HepG2 (cell line): Measurements from ENCODE around the gene UBC. TPM values are rescaled to one million over a fixed set of nuclear protein-coding genes. Genes with fewer than 3 reads are reported as not detected.

Source experiments
- CENPBD1 ChIP-seq: sonication (generic); formaldehyde crosslinking; IDR thresholded peaks from 2 replicates; pipeline ENCODE4 v1.8.0; 2022; ENCODE audit warnings: missing genetic modification reagents, low read depth, mild to moderate bottlenecking, borderline replicate concordance
- FOXP4 ChIP-seq: sonication (generic); formaldehyde crosslinking; IDR thresholded peaks from 2 replicates; pipeline ENCODE4 v1.4.0; 2020; ENCODE audit warnings: missing genetic modification reagents
- NCOA5 ChIP-seq: sonication (generic); formaldehyde crosslinking; IDR thresholded peaks from 2 replicates; pipeline ENCODE4 v1.4.0; 2020; ENCODE audit warnings: missing genetic modification reagents
- PAXIP1 ChIP-seq: sonication (generic); formaldehyde crosslinking; conservative IDR thresholded peaks from 2 replicates; pipeline ENCODE4 v1.4.0; 2020; ENCODE audit warnings: mild to moderate bottlenecking, missing genetic modification reagents, moderate library complexity
- PLSCR1 ChIP-seq: sonication (generic); formaldehyde crosslinking; IDR thresholded peaks from 2 replicates; pipeline ENCODE4 v1.5.0; 2020; ENCODE audit warnings: missing genetic modification reagents, mild to moderate bottlenecking, borderline replicate concordance
- THRA ChIP-seq: sonication (generic); formaldehyde crosslinking; IDR thresholded peaks from 2 replicates; pipeline ENCODE4 v1.4.0; 2020; ENCODE audit warnings: missing genetic modification reagents, borderline replicate concordance
- TRIM22 ChIP-seq: fragments of 450-650 bp; IDR thresholded peaks from 2 replicates; pipeline ENCODE4 v1.6.1; 2017
- ZBTB39 ChIP-seq: sonication (generic); formaldehyde crosslinking; IDR thresholded peaks from 2 replicates; pipeline ENCODE4 v1.5.0; 2020; ENCODE audit warnings: missing genetic modification reagents
- ZNF556 ChIP-seq: sonication (generic); formaldehyde crosslinking; IDR thresholded peaks from 2 replicates; pipeline ENCODE4 v1.4.0; 2020; ENCODE audit warnings: mild to moderate bottlenecking, missing genetic modification reagents, borderline replicate concordance
- ZNF574 ChIP-seq: sonication (generic); formaldehyde crosslinking; IDR thresholded peaks from 2 replicates; pipeline ENCODE4 v1.4.0; 2020; ENCODE audit warnings: missing genetic modification reagents
- polyA plus RNA-seq, 8 experiments: library from polyadenylated mRNA; depleted of rRNA in 3 of 8; stranded (reverse) in 7 of 8; unstranded in 1 of 8; fragments of >200 nt; fragmentation: Illumina TruSeq in 4 of 8; extraction: Trizol in 4 of 8; gene quantifications; 2 replicates each; pipeline versions ENCODE4 v1.2.1 to v1.2.3, GENCODE V29; 2011 to 2016; ENCODE audit warnings: low read depth in 4 of 8, missing spikeins in 1 of 8, mixed read lengths in 1 of 8; ENCODE audit not compliant: insufficient read depth in 1 of 8
- total RNA-seq, 5 experiments: library from RNA; depleted of rRNA; stranded (reverse); fragments of >200 nt; fragmentation: Illumina TruSeq; extraction: Trizol; gene quantifications; 2 replicates each; pipeline ENCODE4 v1.2.3, GENCODE V29; 2016; ENCODE audit warnings: low read depth in 1 of 5

The UBC gene
- total and polyA plus RNA-seq, 2 of the 13 experiments (the other 11 are each of a cell fraction or from before 2014, with no cell fraction given), result 805 to 1,432 TPM

GRCh38 chr12:124927201-124928094, 13.0 kb upstream of the UBC start (continued):
- TF ChIP-seq NCOA5 (CRISPR knock-in tag), result no peak
- TF ChIP-seq PAXIP1 (CRISPR knock-in tag), result peak; percentile 11; the same call in 1 of the 2 replicates
- TF ChIP-seq ZBTB39 (CRISPR knock-in tag), result peak; percentile 99
- no peak for TF ChIP-seq PLSCR1 (CRISPR knock-in tag)
- TF ChIP-seq CENPBD1 (CRISPR knock-in tag), result 0 out of 2 replicates have a peak, but pooled peaks have one; percentile 16
- peak; percentile 38; the same call in 1 of the 2 replicates for TF ChIP-seq FOXP4 (CRISPR knock-in tag)
- peak; percentile 61 for TF ChIP-seq ZNF574 (CRISPR knock-in tag)
- peak; percentile 64; the same call in 1 of the 2 replicates for TF ChIP-seq ZNF556 (CRISPR knock-in tag)
- TF ChIP-seq TRIM22, result no peak
- peak; percentile 55; the same call in 1 of the 2 replicates for TF ChIP-seq THRA (CRISPR knock-in tag)
